ENCODE data around the gene TGFB2. TPM values are rescaled to one million over a fixed set of nuclear protein-coding genes. Genes with fewer than 3 reads are reported as not detected.

The TGFB2 gene
- total RNA-seq, 4 donors from 2014 or later, result 2.2 to 16.7 (median 8.0) TPM

DNA sequence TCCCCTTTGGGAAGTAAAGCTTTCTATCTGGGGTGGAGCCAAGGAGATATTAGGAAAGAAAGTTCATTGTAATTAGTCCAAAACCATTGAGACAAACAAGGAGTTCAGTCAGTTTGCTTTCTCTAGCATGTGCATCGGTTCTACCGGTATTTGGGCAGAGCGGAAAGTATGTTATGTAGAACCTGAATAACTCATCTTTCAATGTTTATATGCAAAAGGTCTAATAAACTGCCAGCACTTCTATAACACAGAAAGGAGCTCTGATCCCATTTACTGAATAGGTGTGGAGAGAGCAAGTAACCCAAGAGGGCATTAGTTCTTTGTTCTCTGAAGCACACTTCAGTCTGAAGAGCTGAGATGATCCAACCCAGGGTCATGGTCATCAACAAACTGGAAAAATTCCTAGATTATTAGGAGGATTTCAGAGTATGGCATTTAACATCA is 3.5 kb downstream of the TGFB2 start:
- Histone ChIP-seq H3K4me3 (replicated peaks in 1 of 3) (peak overlapping the region in 1 of 3 donors; percentile 10), H3K27me3 (no peaks in the 10 kb centered on the region), H3K27ac (peak overlapping the region; percentile 72 to 82 (median 82)), H3K4me1 (peaks cover 8% of the 10 kb centered on the region in 2 donors), H3K36me3 (no peaks in the 10 kb centered on the region), H3K9me3 (no peaks in the 10 kb centered on the region)
- 9 to 29% methylated on average over 3 of the region's 3 CpGs for WGBS, 2 donors
- no peak for DNase-seq
- intact Hi-C loops (cut with DNase I), result loop anchor here (10.0 kb wide), 1 partner anchor 116 kb away; no protein-coding TSS in a partner anchor
- no peak for TF ChIP-seq POLR2A (IDR thresholded peaks at IDR 0.05)
- TF ChIP-seq, protein P1, sequence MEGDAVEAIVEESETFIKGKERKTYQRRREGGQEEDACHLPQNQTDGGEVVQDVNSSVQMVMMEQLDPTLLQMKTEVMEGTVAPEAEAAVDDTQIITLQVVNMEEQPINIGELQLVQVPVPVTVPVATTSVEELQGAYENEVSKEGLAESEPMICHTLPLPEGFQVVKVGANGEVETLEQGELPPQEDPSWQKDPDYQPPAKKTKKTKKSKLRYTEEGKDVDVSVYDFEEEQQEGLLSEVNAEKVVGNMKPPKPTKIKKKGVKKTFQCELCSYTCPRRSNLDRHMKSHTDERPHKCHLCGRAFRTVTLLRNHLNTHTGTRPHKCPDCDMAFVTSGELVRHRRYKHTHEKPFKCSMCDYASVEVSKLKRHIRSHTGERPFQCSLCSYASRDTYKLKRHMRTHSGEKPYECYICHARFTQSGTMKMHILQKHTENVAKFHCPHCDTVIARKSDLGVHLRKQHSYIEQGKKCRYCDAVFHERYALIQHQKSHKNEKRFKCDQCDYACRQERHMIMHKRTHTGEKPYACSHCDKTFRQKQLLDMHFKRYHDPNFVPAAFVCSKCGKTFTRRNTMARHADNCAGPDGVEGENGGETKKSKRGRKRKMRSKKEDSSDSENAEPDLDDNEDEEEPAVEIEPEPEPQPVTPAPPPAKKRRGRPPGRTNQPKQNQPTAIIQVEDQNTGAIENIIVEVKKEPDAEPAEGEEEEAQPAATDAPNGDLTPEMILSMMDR (IDR thresholded peaks at IDR 0.05), result no peak

DNA sequence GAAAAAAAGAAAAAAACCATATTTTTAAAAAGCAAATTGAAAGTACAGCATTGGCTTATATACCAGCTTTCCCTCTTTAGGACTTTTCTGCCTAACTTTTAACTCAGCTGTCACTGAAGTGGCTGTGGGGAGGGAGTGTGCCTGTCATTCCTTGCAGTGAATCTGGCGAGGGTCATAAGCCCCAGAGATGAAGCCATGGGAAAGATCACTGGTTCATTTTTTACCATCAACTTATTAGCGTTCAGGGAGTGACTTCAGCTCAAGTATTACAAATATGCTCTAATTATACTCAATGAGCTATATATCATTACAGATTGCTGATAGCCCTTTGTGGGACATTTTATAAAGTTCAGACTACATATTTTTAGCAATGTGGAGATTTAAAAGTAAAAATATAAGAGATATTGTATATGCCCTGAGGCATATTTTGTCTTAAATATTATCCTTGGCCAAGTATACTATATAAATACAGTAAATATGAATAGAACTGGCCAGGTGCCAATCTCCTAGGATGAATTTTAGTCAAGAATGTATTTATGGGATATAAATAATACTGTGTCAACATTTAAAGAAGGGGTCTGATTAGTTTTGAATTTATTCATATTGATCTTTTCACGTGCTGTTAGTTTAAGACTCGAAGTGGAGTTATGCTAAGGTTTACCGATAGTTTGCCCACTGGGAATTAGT is 4.4 kb downstream of the TGFB2 start:
- H3K27ac ChIP-seq, result peak overlapping the region in 2 of 3 donors; percentile 72 to 82
- H3K27me3 ChIP-seq, result no peaks in the 10 kb centered on the region
- no peak for DNase-seq
- no peak for TF ChIP-seq POLR2A (IDR thresholded peaks at IDR 0.05)
- TF ChIP-seq, protein P1 (IDR thresholded peaks at IDR 0.05), result no peak
- H3K36me3 ChIP-seq, result no peaks in the 10 kb centered on the region
- intact Hi-C loops (cut with DNase I), result loop anchor here (10.0 kb wide), 1 partner anchor 115 kb away; no protein-coding TSS in a partner anchor
- 52 to 73% methylated on average over 5 of the region's 5 CpGs for WGBS, 2 donors
- H3K4me1 ChIP-seq, result peaks cover 8% of the 10 kb centered on the region in 2 donors
- no peaks in the 10 kb centered on the region for H3K9me3 ChIP-seq
- no peak overlapping the region for H3K4me3 ChIP-seq (replicated peaks in 1 of 3)

GRCh38 chr1:218350035-218350525 is 4.9 kb downstream of the TGFB2 start:
- H3K27me3 ChIP-seq, result no peaks in the 10 kb centered on the region
- 61 to 65% methylated on average over 7 of the region's 7 CpGs for WGBS, 2 donors
- TF ChIP-seq, protein P1 (IDR thresholded peaks at IDR 0.05), result no peak
- TF ChIP-seq POLR2A (IDR thresholded peaks at IDR 0.05), result no peak
- H3K9me3 ChIP-seq, result no peaks in the 10 kb centered on the region
- peak overlapping the region in 1 of 3 donors; percentile 75 for H3K27ac ChIP-seq
- H3K4me3 ChIP-seq (replicated peaks in 1 of 3), result no peak overlapping the region
- DNase-seq, result no peak
- intact Hi-C loops (cut with DNase I), result no loop called here
- no peaks in the 10 kb centered on the region for H3K36me3 ChIP-seq
- peaks cover 5 to 8% of the 10 kb centered on the region in 2 donors for H3K4me1 ChIP-seq

- Histone ChIP-seq H3K36me3 (no peaks in the 10 kb centered on the region), H3K4me3 (replicated peaks in 1 of 3) (peak overlapping the region in 1 of 3 donors; percentile 3), H3K27me3 (no peaks in the 10 kb centered on the region), H3K27ac (peak overlapping the region; percentile 36 to 75 (median 55)), H3K9me3 (no peaks in the 10 kb centered on the region), H3K4me1 (peaks cover 5 to 8% of the 10 kb centered on the region in 2 donors)
- TF ChIP-seq, protein P1 (IDR thresholded peaks at IDR 0.05), result no peak
- TF ChIP-seq POLR2A (IDR thresholded peaks at IDR 0.05), result no peak
- 11 to 25% methylated on average over 2 of the region's 2 CpGs for WGBS, 2 donors
- no peak for DNase-seq
- intact Hi-C loops (cut with DNase I), result no loop called here
Measured at GRCh38 chr1:218350801-218351266, 5.7 kb downstream of the TGFB2 start.

Data from thyroid gland (tissue), 4 donors.